HG02759 (cell line): ENCODE measurements around the gene SELENOP.
A peak's percentile ranks its signal among the peaks of the same experiment; 100 is the strongest.

ENCODE experiments used
- ATAC-seq: cut with Tn5 transposase; IDR thresholded peaks from one replicate; pipeline ENCODE4 v1.9.1; 2021; ENCODE audit warnings: mild to moderate bottlenecking, moderate library complexity; ENCODE audit not compliant: unreplicated experiment

SELENOP gene

GRCh38 chr5:42799668-42800114, 12.0 kb downstream of the SELENOP start:
- ATAC-seq: no peak

GRCh38 chr5:42799241-42799608, 12.5 kb downstream of the SELENOP start:
- ATAC-seq: no peak

- no peak for ATAC-seq
Measured at GRCh38 chr5:42798284-42799240, 13.1 kb downstream of the SELENOP start.

- no peak for ATAC-seq
Measured at GRCh38 chr5:42791151-42791550, 20.5 kb downstream of the SELENOP start.

- no peak for ATAC-seq
Measured at GRCh38 chr5:42787845-42788244, 23.8 kb downstream of the SELENOP start.

GRCh38 chr5:42787073-42787472, 24.6 kb downstream of the SELENOP start:
- ATAC-seq: no peak

- ATAC-seq: no peak
Measured at GRCh38 chr5:42785756-42786155, 25.9 kb downstream of the SELENOP start.

- ATAC-seq: no peak
Measured at GRCh38 chr5:42784132-42784531, 27.6 kb downstream of the SELENOP start.

- ATAC-seq: no peak
Measured at GRCh38 chr5:42781584-42781983, 30.1 kb downstream of the SELENOP start.

GRCh38 chr5:42779083-42779482, 32.6 kb downstream of the SELENOP start:
- ATAC-seq: no peak

GRCh38 chr5:42772265-42772993, 39.3 kb downstream of the SELENOP start:
- ATAC-seq: no peak

- ATAC-seq: no peak
Measured at GRCh38 chr5:42770003-42770402, 41.7 kb downstream of the SELENOP start.

- ATAC-seq: no peak
Measured at GRCh38 chr5:42768106-42768504, 43.6 kb downstream of the SELENOP start.

- peak; percentile 61 for ATAC-seq
Measured at GRCh38 chr5:42767491-42768105, 44.1 kb downstream of the SELENOP start.

GRCh38 chr5:42761791-42762190, 49.9 kb downstream of the SELENOP start:
- no peak for ATAC-seq

GRCh38 chr5:42760426-42760825, 51.3 kb downstream of the SELENOP start:
- no peak for ATAC-seq

- ATAC-seq: no peak
Measured at GRCh38 chr5:42759456-42759855, 52.2 kb downstream of the SELENOP start.

- ATAC-seq: peak; percentile 91
Measured at GRCh38 chr5:42756606-42757601, 54.8 kb downstream of the SELENOP start, which contains the start of gene CCDC152. CCDC152 (plus strand) TSS chr5:42756818; CDS start chr5:42759122, 2,304 bp downstream.

GRCh38 chr5:42753099-42753498, 58.6 kb downstream of the SELENOP start:
- ATAC-seq: no peak

GRCh38 chr5:42751044-42751443, 60.6 kb downstream of the SELENOP start:
- no peak for ATAC-seq
